Stomach (tissue), 4 donors: ENCODE measurements around the gene GMDS.

ENCODE experiments used
- CTCF ChIP-seq, 7 experiments: fragments of 450-650 bp in 4 of 7; fragments of 200-600 bp in 3 of 7; sonication (generic) in 3 of 7; IDR thresholded peaks; one replicate each; pipeline ENCODE4 v1.5.1; 2016 to 2019; ENCODE audit warnings: antibody characterized with exemption in 7 of 7, control low read depth in 2 of 7, mild to moderate bottlenecking in 1 of 7
- POLR2AphosphoS5 ChIP-seq, 3 donors: sonication (generic); formaldehyde crosslinking; IDR thresholded peaks; one replicate each; pipeline ENCODE4 v1.6.1; 2016; ENCODE audit warnings: antibody characterized with exemption in 3 of 3

- TF ChIP-seq POLR2AphosphoS5 (IDR thresholded peaks at IDR 0.05) (no peak), CTCF (IDR thresholded peaks at IDR 0.05) (no peak)
Measured at GRCh38 chr6:1809291-1809988, 436.0 kb downstream of the GMDS start.
